DMS53 treated with DMSO at 0.1 percent for 48 hours (cell line): ENCODE results near the gene QKI.
"Not testable (repeated sequence)": the region's sequence is repeated elsewhere in the genome, so short reads cannot be mapped to it uniquely, and the experiment has no call there.

Source experiments
- DNase-seq: peaks from one replicate; lab custom pipeline; 2025; ENCODE audit not compliant: unreplicated experiment; lab: John Stamatoyannopoulos, UW

Gene QKI

GRCh38 chr6:163414117-163414945 lies at the start of gene QKI:
Gene QKI, plus strand, starts transcription at chr6:163414718. Its CDS starts 476 bp downstream, at chr6:163415194.
- peak; percentile 13 for DNase-seq

- DNase-seq, result no peak
Measured at GRCh38 chr6:163366288-163366687, 48.2 kb upstream of the QKI start.

GRCh38 chr6:163367497-163368183 lies 46.9 kb upstream of the QKI start:
- DNase-seq, result no peak

DNA sequence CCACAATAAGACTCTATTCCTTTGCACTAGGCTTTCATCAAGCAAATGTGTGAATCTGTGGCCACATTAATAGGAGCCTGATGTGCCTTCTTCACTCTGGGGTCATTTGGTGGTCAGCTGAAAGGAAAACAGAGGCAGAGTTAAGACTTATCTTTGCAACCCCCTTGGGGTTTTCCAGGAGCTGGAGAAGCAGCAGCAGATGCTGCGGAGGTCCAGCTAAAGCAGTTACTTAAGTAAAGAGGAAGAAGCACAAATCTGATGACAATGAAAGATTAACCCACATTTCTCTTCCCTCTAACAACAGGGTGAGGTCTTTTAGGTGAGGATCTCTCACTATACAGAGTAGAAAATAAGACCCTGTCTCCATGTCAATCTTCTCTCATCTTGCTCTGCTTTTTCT lies 45.4 kb upstream of the QKI start:
- no peak for DNase-seq

- DNase-seq, result no peak
Measured at GRCh38 chr6:163369628-163370365, 44.7 kb upstream of the QKI start.

DNA sequence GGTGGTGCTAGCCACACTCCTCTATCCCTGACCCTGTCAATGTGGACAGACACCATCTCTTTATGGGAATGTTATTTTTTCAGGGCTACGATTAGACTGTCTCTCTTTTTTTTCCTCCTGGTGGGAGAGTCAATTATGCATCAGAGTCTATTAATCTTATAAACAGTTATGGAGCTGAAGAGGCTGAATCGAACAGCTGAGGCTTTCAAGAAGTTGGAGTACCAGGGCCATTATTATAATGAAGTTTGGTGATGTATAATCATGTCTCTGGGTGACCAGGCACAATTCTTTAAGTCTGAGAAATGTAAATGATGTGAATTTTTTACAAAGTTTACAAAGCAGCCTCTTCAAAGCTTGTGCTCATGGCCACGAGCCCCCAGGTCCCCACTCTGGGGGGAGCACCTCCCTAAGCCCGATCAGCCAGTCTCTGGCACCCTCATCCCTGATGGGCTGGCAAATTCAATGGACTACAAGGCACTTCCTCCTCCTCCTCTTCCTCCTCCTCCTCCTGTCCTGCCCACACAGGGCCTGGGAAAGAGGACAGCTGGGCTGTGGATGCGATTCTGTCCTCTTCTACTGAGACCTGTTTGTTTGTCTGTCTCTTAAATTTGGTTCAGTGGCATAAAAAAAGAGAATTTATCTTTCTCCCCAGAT lies 43.9 kb upstream of the QKI start:
- DNase-seq, result no peak

- DNase-seq, result no peak
Measured at GRCh38 chr6:163371129-163371528, 43.4 kb upstream of the QKI start.

DNA sequence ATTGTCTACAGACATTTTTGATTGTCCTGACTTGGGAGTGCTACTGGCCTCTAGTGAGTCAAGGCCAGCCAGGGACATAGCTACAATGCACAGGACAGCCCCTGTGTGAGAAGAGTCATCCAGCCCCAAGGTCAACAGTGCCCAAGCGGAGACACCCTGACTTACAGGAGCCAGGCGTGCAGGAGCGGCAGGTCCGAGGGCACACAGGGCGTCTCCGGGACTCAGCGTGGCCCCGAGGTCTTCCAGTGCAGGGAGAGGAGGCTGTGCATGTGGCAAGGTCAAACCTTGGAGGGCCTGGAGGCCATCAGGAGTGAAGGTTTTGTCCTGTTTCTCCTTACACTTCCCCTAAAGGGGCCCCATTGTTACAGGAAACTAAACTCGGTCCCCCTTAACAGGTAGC lies 41.3 kb upstream of the QKI start:
- no peak for DNase-seq

GRCh38 chr6:163375361-163375760 lies 39.2 kb upstream of the QKI start:
- DNase-seq, result no peak

DNA sequence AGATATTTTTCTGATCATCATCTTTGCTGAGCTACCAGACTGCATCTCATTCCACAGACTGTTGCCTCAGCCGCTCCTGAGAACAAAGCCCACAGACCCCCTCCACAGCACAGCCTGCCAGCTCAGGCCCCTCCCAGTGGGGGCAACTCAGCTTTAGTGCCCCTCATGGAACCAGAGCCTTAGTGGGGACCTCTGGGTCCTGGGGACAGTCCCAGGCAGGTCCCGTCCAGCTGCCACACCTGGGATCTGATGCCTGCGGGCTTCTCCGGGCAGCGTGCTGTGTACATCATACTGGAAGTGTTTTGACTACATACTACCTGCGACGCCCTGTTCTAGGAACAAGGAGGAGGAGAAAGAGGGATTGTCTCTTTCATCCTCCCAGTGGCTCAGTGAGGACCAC lies 38.3 kb upstream of the QKI start:
- DNase-seq, result no peak

DNA sequence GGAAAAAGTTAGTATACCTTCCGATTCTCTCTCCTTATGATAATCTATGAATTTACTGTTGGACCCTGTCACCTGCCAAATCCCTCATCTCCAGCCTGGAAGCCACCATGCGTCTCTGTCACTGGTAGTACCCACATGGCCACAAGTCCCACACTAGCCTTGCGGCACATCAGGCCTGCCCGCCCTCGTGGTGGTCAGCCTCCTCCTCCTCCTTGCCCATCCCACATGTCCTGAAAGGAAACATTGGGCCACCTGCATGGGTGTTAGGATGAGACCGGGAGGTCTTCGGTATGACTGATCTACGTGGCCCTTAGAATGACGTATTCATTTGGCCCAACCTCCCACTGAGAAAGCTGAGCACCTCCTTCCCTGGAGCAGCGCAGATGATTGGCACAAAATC lies 37.0 kb upstream of the QKI start:
- no peak for DNase-seq

DNA sequence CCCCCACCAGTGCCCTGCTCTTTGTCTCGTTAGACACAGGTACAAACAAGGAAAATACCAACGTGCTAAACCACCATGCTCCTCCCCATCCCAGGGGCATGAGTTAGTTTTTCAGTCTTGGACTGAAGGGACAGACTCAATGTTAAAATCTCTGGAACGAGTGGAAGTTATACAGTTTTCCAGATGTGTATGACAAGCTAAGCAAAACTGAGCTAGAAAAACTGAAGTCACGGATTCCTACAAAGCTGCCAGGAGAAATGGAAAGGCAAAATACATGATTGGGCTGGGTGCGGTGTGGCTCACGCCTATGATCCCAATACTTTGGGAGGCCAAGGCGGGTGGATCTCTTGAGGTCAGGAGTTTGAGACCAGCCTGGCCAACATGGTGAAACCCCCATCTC lies 34.3 kb upstream of the QKI start:
- no peak for DNase-seq

GRCh38 chr6:163381118-163381756 lies 33.3 kb upstream of the QKI start:
- no peak for DNase-seq

DNA sequence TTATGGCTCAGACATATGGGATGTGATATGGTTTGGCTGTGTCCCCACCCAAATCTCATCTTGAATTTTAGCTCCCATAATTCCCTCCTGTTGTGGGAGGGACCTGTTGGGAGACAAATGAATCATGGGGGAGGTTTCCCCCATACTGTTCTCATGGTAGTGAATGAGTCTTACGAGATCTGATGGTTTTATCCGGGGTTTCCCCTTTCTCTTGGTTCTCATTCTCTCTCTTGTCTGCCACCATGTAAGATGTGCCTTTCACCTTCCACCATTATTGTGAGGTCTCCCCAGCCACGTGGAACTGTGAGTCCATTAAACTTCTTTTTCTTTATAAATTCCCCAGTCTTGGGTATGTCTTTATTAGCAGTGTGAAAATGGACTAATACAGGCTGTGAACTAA lies 31.1 kb upstream of the QKI start:
- not testable (repeated sequence) for DNase-seq

DNA sequence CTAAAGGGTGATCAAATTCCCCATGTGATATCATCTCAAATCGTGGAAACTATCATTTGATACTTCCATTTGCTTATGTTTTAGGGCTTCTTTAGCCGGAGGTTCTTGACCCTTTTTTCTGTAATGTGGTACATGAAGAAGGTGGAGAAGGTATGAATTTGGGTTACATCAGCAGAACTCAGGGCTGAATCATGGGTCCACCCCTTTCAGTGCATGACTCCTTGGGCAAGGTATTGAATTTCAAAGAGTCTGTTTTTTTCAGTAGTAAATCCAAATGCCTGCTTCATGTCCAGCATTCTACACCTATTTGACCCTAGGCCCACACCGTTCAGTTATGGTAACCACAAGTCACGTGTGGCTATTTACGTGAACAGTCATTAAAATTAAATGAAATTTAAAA lies 30.6 kb upstream of the QKI start:
- DNase-seq, result no peak

GRCh38 chr6:163384510-163384909 lies 30.0 kb upstream of the QKI start:
- DNase-seq, result no peak

DNA sequence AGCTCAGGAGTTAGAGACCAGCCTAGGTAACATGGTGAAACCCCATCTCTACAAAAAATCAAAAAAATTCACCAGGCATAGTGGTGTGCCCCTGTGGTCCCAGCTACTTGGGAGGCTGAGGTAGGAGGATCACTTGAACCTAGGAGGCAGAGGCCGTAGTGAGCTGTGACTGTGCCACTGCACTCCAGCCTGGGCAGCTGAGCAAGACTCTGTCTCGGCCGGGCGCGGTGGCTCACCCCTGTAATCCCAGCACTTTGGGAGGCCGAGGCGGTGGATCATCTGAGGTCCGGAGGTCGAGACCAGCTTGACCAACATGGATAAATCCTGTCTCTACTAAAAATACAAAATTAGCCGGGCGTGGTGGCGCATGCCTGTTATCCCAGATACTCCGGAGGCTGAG lies 29.0 kb upstream of the QKI start:
- not testable (repeated sequence) for DNase-seq

DNA sequence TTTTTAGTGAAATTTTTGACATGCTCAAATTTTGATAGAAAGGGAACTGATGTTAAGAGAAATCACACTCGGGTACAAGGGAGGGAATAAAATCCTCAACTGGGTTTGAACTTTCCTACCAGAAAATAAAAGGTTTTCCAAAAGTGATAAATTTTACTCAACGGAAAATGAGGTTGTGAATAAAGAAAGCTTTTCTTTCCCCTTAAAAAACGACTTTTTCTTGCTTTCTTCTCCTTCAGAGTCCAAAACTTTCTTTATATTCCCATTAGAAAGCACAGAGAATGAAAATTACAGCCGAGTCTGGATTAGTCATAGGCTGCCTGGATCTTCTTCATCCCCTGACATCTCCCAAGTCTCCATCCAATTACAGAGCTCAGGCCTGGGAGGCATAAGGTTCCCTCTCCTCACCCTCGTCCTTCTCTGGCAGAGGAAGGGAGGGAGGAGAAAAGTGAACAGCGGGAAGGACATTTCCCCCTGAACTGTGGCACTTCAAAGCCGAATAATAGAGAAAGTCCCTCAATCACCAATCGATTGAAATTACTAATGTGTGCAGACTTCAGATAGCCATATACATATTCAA lies 28.1 kb upstream of the QKI start:
- no peak for DNase-seq

- DNase-seq, result no peak
Measured at GRCh38 chr6:163387317-163387716, 27.2 kb upstream of the QKI start.

DNA sequence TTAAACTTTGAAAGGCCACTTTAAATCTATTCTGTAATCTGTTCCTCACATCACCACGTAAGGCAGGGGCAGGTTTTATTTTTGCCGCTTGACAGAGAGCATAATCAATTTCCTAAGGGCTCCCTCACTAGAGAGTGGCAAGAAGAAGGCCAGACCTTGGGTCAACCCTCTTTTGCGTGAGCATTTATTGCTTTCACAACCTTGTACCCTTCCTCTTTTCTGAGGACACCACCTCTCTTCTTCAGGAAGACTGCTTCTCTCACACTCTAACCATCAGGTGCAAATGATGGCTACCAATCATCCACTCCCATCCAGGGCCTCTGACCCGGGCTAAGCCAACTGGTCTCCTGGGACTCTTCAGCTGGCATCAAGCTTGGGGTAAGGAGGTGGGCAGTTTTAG lies 25.2 kb upstream of the QKI start:
- no peak for DNase-seq

DNA sequence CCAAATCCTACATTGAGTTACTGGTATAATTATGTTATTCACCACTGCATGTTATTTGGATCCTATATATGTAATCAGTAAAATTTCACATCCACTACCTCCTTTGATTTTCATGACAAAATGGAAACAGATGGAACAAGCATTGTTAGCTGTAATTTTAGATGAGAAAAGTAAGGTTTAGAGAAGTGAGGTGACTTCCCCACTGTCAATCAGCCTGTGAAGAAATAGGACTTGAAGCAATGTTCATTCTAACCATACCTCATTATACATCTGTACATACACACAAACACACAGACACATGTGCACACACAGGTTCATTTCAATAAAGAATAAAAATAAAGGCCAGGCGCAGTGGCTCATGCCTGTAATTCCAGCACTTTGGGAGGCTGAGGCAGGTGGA lies 23.7 kb upstream of the QKI start:
- no peak for DNase-seq
